ENCODE results near the gene TSBP1. TPM values are rescaled to one million over a fixed set of nuclear protein-coding genes. Genes with fewer than 3 reads are reported as not detected.
"Not testable (repeated sequence)": the region's sequence is repeated elsewhere in the genome, so short reads cannot be mapped to it uniquely, and the experiment has no call there.

TSBP1 gene
- polyA plus RNA-seq, 6 donors from 2014 or later = not detected

DNA sequence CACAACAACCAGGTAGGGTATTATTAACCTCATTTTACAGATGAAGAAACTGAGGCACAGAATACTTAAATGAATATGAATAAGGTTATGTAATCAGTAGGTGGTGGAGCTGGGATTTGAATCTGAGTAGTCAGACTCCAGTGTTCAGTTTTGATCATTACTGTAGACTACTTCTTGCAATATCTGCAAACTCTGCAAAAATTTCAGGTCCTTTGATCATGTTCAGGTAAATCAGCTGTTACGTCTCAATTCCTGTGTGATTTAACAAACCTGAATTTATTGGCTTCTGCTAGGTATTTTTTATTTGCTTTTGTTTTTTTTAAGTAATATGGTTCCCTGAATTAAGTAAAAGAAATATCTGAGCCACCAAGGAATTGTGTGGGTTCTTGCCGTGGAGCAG lies 77.1 kb downstream of the TSBP1 start:
- peaks cover 0 to 7% (median 0%) of the 10 kb centered on the region in 7 donors for H3K9me3 Mint-ChIP-seq
- DNase-seq (no peak), ATAC-seq (ENCODE audit: low read depth in 2 of 2) (no peak)
- peaks cover 0 to 7% (median 4%) of the 10 kb centered on the region in 3 donors for H3K27me3 Mint-ChIP-seq
- no peak overlapping the region for H3K4me3 Mint-ChIP-seq
- no peaks in the 10 kb centered on the region for H3K36me3 Mint-ChIP-seq
- no peak overlapping the region for H3K27ac Mint-ChIP-seq
- H3K4me1 Mint-ChIP-seq = peaks cover 19 to 25% (median 22%) of the 10 kb centered on the region in 3 donors

DNA sequence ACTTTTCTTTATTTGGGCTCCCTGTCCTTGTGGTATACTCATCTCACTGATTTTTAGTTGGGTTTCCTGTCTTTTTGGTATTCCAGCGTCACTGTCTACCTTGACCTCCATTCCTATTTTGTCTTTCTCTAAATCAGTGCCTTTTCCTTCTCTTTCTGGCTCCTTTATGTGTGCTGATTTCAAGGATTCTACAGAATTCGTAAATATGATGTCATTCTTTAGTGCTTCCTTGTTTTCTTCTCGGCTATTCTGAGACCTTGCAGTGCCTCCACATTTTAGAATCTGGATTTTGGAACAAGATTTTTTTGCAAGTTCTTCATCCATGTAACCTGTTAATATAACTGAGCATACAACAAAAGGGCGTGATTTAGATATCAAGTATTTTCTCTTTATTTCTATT lies 78.0 kb downstream of the TSBP1 start:
- peaks cover 0 to 7% (median 0%) of the 10 kb centered on the region in 7 donors for H3K9me3 Mint-ChIP-seq
- DNase-seq = no peak
- no peak overlapping the region for H3K4me3 Mint-ChIP-seq
- peaks cover 0 to 4% (median 3%) of the 10 kb centered on the region in 3 donors for H3K27me3 Mint-ChIP-seq
- no peaks in the 10 kb centered on the region for H3K36me3 Mint-ChIP-seq
- peaks cover 19 to 25% (median 22%) of the 10 kb centered on the region in 3 donors for H3K4me1 Mint-ChIP-seq
- no peak for ATAC-seq (ENCODE audit: low read depth in 2 of 2)
- H3K27ac Mint-ChIP-seq = peak overlapping the region in 1 of 6 donors; percentile 77

DNA sequence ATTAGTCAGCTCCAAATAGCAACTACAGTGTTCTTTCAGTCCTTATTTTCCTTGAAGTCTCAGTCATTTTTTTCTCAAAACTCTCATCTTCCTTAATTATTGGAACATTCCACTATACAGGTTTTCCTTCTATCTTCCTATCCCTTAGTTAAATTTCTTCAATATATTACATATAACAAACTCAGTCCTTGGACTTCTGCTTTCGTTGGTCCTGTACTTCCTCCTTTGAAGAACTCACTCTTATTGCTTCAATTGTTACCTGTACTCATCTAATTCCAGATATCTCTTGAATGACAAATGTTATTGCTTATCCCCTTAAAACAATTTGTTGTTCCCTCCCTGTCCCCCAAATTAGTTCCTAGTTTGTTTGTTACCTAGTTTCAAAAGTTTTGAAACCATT lies 80.2 kb downstream of the TSBP1 start:
- Mint-ChIP-seq H3K4me1 (peaks cover 19 to 34% (median 22%) of the 10 kb centered on the region in 3 donors), H3K4me3 (peak overlapping the region in 1 of 8 donors; percentile 9), H3K27ac (peak overlapping the region in 1 of 6 donors; percentile 62), H3K9me3 (peaks cover 0 to 7% (median 0%) of the 10 kb centered on the region in 7 donors), H3K36me3 (no peaks in the 10 kb centered on the region), H3K27me3 (no peaks in the 10 kb centered on the region)
- peak; percentile 91 to 92 for ATAC-seq (ENCODE audit: low read depth in 2 of 2)
- peak; percentile 23 for DNase-seq

DNA sequence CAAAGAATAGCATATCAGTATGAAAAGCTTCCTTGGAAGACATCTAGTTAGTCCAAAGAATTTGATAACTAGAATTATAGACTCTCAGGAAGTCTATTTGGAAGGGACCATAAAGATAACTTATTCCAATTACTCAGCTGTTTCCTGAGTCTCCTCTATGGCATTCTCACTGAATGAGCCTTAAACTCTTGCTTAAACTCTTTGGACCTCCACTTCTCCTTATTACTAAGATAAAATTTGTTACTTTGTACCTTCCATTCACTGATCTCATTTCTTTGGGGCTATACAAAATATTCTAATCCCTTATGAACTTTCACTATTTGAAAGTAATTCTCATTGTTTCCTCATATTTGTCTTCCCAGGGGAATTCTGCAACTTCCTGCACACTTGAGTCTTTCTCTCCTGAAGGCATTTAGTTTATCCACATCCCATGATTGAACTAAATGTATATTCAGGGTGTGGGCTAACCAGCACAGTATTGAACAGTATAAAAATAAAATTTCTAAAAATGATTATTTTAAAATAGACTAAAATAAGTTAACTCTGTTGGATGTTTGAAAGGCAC lies 80.7 kb downstream of the TSBP1 start:
- DNase-seq = no peak
- no peaks in the 10 kb centered on the region for H3K27me3 Mint-ChIP-seq
- no peak overlapping the region for H3K4me3 Mint-ChIP-seq
- no peak for ATAC-seq (ENCODE audit: low read depth in 2 of 2)
- H3K4me1 Mint-ChIP-seq = peaks cover 19 to 34% (median 22%) of the 10 kb centered on the region in 3 donors
- H3K27ac Mint-ChIP-seq = no peak overlapping the region
- peaks cover 0 to 7% (median 0%) of the 10 kb centered on the region in 7 donors for H3K9me3 Mint-ChIP-seq
- no peaks in the 10 kb centered on the region for H3K36me3 Mint-ChIP-seq

DNA sequence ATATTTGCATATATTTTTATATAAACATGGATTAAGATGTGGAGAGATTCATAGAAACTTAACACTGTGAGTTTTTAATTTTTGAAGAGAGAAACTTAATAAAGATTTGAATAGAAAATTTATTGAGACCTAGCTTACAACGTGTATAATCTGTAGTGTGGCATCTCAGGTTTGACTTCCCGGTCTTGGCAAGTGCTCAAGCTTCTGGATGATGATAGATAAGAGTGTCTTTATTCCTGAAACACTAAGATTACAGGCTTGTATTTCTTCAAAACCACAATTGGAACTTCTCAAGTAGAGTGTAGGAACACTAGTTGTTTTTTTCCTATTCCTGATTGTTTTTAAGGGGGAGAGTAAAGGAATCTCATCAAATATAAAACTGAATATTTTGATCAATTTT lies 83.3 kb downstream of the TSBP1 start:
- H3K4me1 Mint-ChIP-seq = peaks cover 19 to 30% (median 21%) of the 10 kb centered on the region in 3 donors
- H3K9me3 Mint-ChIP-seq = peaks cover 0 to 4% (median 0%) of the 10 kb centered on the region in 7 donors
- no peaks in the 10 kb centered on the region for H3K36me3 Mint-ChIP-seq
- no peak overlapping the region for H3K4me3 Mint-ChIP-seq
- no peak for ATAC-seq (ENCODE audit: low read depth in 2 of 2)
- H3K27me3 Mint-ChIP-seq = peaks cover 0 to 4% (median 0%) of the 10 kb centered on the region in 3 donors
- no peak overlapping the region for H3K27ac Mint-ChIP-seq
- no peak for DNase-seq

DNA sequence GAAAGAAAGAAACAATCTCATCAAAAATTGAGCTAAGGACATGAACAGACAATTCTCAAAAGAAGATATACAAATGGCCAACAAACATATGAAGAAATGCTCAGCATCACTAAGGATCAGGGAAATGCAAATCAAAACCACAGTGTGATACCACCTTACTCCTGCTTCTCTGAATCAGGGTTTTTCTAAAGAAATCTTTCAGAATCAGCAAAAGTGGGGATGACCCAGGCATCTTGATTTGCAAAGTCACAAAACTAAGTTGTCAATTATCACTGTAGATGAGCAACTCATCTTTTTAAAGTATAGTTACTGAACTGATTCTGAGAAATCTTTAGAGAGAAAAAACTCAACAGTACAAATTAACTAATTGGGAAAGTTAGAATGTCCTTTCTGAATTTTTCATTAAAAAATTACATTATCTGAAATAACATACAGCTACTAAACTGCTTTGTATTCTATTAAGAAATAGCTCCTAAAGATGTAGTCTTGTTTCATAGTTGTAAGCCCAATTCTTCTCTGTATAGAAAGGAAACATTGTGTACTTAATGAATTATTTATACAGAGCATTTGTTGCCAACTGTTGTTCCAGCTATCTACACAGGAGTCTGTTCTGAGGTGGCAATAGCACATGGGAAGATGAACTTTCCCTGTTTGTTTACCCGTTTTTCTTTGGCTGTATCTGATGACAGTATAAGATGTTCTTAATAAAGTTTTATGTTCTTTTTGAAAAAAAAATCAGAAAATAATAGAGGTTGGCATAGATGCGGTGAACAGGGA lies 97.7 kb downstream of the TSBP1 start:
- not testable (repeated sequence) for DNase-seq; ATAC-seq (ENCODE audit: low read depth in 2 of 2); H3K27me3 Mint-ChIP-seq
- Mint-ChIP-seq H3K4me1 (peaks cover 29 to 60% (median 50%) of the 10 kb centered on the region in 3 donors), H3K27ac (peak overlapping the region in 3 of 6 donors; percentile 28 to 77 (median 62)), H3K9me3 (peaks cover 3 to 30% (median 12%) of the 10 kb centered on the region in 7 donors), H3K4me3 (peak overlapping the region in 5 of 8 donors; percentile 17 to 61 (median 36)), H3K36me3 (peaks cover 0 to 10% of the 10 kb centered on the region in 2 donors)

DNA sequence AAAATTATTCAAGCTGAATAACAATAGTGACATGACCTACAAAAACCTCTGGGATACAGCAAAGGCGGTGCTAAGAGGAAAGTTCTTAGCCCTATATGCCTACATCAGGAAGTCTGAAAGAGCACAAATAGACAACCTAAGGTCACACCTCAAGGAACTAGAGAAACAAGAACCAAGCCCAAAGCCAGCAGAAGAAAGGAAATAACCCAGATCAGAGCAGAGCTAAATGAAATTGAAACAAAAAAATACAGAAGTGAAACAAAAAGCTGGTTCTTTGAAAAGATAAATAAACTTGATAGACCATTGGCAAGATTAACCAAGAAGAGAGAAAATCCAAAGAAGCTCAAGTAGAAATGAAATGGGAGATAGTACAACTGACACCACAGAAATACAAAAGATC lies 100.3 kb downstream of the TSBP1 start:
- ATAC-seq (ENCODE audit: low read depth in 2 of 2) (peak; percentile 86 to 87), DNase-seq (peak; percentile 83)
- peak overlapping the region; percentile 0 to 84 (median 62) for H3K4me3 Mint-ChIP-seq
- H3K36me3 Mint-ChIP-seq = peaks cover 0 to 10% of the 10 kb centered on the region in 2 donors
- no peaks in the 10 kb centered on the region for H3K27me3 Mint-ChIP-seq
- H3K9me3 Mint-ChIP-seq = peaks cover 3 to 23% (median 12%) of the 10 kb centered on the region in 7 donors
- peak overlapping the region; percentile 13 to 86 (median 79) for H3K27ac Mint-ChIP-seq
- peaks cover 47 to 73% (median 56%) of the 10 kb centered on the region in 3 donors for H3K4me1 Mint-ChIP-seq

DNA sequence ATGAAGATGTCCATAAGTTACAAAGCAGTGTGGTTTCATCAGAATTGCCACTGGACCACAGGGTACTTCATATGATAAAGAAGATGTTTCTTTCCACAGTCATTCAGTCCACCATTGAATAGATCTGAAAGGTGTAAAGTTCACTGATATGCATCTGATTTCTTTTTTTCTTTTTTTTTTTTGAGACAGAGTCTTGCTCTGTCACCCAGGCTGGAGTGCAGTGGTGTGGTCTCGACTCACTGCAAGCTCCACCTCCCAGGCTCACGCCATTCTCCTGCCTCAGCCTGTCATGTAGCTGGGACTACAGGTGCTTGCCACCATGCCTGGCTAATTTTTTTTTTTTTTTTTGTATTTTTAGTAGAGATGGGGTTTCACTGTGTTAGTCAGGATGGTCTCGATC lies 103.2 kb downstream of the TSBP1 start:
- Mint-ChIP-seq H3K4me3 (peak overlapping the region in 6 of 8 donors; percentile 16 to 68 (median 34)), H3K27ac (peak overlapping the region in 4 of 6 donors; percentile 70 to 86 (median 73)), H3K36me3 (peaks cover 0 to 13% of the 10 kb centered on the region in 2 donors), H3K4me1 (peaks cover 46 to 64% (median 47%) of the 10 kb centered on the region in 3 donors), H3K9me3 (peaks cover 3 to 20% (median 12%) of the 10 kb centered on the region in 7 donors)
- peak; percentile 27 to 45 for ATAC-seq (ENCODE audit: low read depth in 2 of 2)
- H3K27me3 Mint-ChIP-seq, DNase-seq: not testable (repeated sequence)

DNA sequence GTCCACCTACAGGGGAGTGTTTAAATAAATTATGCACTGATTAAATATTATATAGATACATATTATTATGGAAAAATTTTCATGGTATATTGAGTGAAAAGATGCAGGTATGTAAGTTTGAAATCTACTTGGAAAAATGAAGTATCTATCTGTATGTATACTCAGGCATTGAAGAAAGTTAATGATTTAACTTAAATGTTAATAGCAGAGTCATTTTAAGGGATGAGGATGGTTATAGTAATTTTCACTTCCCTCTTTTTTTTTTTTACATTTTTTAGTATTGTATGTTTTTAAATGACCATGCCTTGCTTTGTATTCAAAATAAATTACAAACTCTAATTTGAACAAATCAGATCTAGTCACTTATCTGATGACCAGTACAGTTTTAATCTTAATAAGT lies 104.7 kb downstream of the TSBP1 start:
- H3K36me3 Mint-ChIP-seq = peaks cover 3 to 11% of the 10 kb centered on the region in 2 donors
- peak overlapping the region in 4 of 6 donors; percentile 71 to 83 (median 78) for H3K27ac Mint-ChIP-seq
- H3K27me3 Mint-ChIP-seq = no peaks in the 10 kb centered on the region
- DNase-seq = no peak
- peaks cover 32 to 50% (median 35%) of the 10 kb centered on the region in 3 donors for H3K4me1 Mint-ChIP-seq
- peaks cover 3 to 13% (median 6%) of the 10 kb centered on the region in 7 donors for H3K9me3 Mint-ChIP-seq
- no peak for ATAC-seq (ENCODE audit: low read depth in 2 of 2)
- peak overlapping the region in 7 of 8 donors; percentile 44 to 84 (median 74) for H3K4me3 Mint-ChIP-seq

DNA sequence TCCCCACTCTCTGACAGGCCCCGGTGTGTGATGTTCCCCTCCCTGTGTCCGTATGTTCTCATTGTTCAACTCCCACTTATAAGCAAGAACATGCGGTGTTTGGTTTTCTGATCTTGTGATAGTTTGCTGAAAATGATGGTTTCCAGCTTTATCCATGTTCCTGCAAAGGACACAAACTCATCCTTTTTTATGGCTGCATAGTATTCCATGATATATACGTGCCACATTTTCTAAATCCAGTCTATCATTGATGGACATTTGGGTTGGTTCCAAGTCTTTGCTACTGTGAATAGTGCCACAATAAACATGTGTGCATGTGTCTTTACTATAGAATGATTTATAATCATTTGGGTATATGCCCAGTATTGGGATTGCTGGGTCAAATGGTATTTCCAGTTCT lies 114.4 kb downstream of the TSBP1 start:
- H3K9me3 Mint-ChIP-seq; ATAC-seq (ENCODE audit: low read depth in 2 of 2); H3K27me3 Mint-ChIP-seq; H3K4me3 Mint-ChIP-seq; DNase-seq: not testable (repeated sequence)
- peak overlapping the region in 3 of 6 donors; percentile 38 to 90 (median 74) for H3K27ac Mint-ChIP-seq
- H3K4me1 Mint-ChIP-seq = peaks cover 27 to 37% (median 31%) of the 10 kb centered on the region in 3 donors
- H3K36me3 Mint-ChIP-seq = peaks cover 0 to 10% of the 10 kb centered on the region in 2 donors

DNA sequence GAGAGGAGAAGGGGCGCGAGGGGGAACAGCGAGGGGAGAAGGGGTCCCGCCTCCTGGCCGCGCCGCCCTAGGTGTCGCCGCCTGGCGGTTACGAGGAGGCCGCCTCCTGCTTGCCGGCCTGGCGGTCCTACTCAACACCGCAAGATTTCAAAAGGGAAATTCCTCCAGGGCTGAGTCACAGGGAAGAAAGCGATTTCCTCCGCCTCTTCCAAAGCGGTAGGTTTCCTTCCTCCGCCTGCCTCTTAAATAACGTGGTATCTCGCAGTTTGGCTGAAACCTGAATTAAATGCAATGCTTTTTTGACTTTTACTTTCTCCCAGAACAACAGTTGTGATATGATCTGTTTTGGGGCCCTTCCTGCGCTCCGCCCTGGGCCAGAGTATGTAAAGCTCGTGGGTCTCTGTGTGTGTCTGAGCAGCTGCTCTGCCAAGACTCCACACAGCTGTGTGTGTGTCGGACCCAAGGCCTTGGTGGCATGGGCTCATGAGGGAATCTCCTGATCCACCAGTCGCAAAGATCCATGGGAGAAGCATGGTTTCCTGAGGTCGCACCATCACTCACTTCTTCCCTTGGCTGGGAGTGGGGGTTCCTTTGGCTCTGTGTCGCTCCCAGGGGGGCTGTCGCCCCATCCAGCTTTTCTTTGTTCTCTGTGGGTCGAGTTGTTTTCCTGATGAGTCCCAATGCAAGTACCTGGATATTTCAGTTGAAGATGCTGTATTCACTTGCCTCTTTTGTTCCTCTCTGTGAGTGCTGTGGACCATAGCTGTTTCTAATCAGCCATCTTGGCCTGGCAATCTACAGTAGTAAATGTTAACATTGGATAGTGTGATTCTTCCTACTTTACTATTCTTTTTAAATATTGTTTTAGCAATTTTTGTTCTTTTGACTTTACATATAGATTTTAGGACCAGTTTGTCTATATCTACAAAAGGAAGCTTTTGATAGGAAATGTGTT lies 116.2 kb downstream of the TSBP1 start:
- Mint-ChIP-seq H3K4me1 (peaks cover 29 to 47% (median 36%) of the 10 kb centered on the region in 3 donors), H3K36me3 (no peaks in the 10 kb centered on the region), H3K9me3 (peaks cover 0 to 6% (median 1%) of the 10 kb centered on the region in 7 donors), H3K4me3 (peak overlapping the region; percentile 82 to 92 (median 88)), H3K27me3 (no peaks in the 10 kb centered on the region), H3K27ac (peak overlapping the region; percentile 76 to 97 (median 92))
- peak; percentile 45 for DNase-seq
- ATAC-seq (ENCODE audit: low read depth in 2 of 2) = peak; percentile 82 to 84

DNA sequence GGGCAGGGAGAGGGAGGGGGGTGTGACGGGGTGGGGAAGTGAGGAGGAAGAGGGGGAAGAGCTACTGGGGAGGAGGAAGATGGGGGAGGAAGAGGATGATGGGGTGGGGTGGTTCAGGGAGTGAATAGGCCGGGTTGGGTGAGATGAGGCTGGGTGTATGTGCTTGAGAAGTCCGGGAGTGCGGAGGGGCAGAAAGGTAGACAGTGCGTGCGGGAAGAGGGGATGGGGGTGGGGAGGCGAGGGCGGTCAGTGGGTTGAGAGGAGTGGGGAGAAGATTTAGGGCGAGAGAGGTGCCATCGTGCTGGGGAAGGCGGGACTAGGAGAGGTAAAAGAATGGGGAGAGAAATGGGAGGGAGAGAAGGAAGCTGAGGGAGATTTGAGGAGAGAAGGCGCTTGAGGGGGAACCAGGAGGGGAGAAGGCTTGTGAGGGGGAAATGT lies 116.9 kb downstream of the TSBP1 start:
- H3K4me3 Mint-ChIP-seq = peak overlapping the region; percentile 82 to 92 (median 88)
- H3K27ac Mint-ChIP-seq = peak overlapping the region in 5 of 6 donors; percentile 23 to 97 (median 90)
- ATAC-seq (ENCODE audit: low read depth in 2 of 2) (no peak), DNase-seq (no peak)
- H3K9me3 Mint-ChIP-seq = peaks cover 0 to 6% (median 1%) of the 10 kb centered on the region in 7 donors
- peaks cover 29 to 46% (median 36%) of the 10 kb centered on the region in 3 donors for H3K4me1 Mint-ChIP-seq
- H3K27me3 Mint-ChIP-seq = no peaks in the 10 kb centered on the region
- no peaks in the 10 kb centered on the region for H3K36me3 Mint-ChIP-seq
